ENCODE results near the gene ARFGEF2. TPM values are rescaled to one million over a fixed set of nuclear protein-coding genes. Genes with fewer than 3 reads are reported as not detected.

ARFGEF2 gene
- total and polyA plus RNA-seq, 2 of the 8 experiments (the other 6 are each of a cell fraction or from before 2014, with no cell fraction given): 8.1 to 21.8 TPM

DNA sequence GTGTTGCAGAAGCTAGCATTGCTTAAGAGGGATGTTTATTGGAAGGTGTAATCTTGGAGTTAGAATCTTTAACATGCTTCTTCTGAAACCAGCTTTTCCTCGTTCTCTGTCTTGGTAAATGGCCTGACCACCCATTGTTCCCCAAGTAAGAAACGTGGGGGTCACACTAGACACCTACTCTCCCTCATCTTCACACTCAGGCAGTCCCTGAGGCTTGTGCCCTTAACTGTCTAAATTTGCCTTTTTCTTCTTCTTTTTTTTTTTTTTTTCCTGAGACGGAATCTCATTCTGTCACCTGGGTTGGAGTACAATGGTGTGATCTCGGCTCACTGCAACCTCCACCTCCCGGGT is 16.2 kb upstream of the ARFGEF2 start:
- Histone ChIP-seq H3K4ac (replicated peaks; ENCODE audit: insufficient read length, low read depth, low read length) (no peak overlapping the region), H3K9me3 (ENCODE audit: insufficient read depth in 2 of 2, low read depth in 1 of 2, low read length in 1 of 2) (peaks cover 0 to 2% of the 10 kb centered on the region in 2 experiments; a peak in 1 of 4 replicates), H3K27ac (ENCODE audit: low read depth, low read length) (no peak overlapping the region), H3K79me1 (ENCODE audit: low read depth, low read length) (no peaks in the 10 kb centered on the region), H3K23ac (ENCODE audit: insufficient read length) (no peak overlapping the region), H4K8ac (ENCODE audit: extremely low read depth, insufficient read depth, low read length) (no peak overlapping the region), H3K4me3 (ENCODE audit: extremely low read depth in 1 of 4, insufficient read depth in 2 of 4, low read depth in 3 of 4, low read length in 4 of 4) (no peak overlapping the region), H4K91ac (replicated peaks; ENCODE audit: insufficient read length, low read length) (no peak overlapping the region), H2BK12ac (ENCODE audit: low read depth, low read length) (no peak overlapping the region), H2BK20ac (ENCODE audit: low read length) (no peak overlapping the region), H3K23me2 (ENCODE audit: low read depth, low read length) (no peaks in the 10 kb centered on the region), H3K56ac (replicated peaks; ENCODE audit: insufficient read length, low read depth, low read length) (no peak overlapping the region), H3K18ac (ENCODE audit: extremely low read depth, low read length) (no peak overlapping the region), H2BK5ac (ENCODE audit: low read depth, low read length) (no peak overlapping the region), H3K27me3 (replicated peaks in 1 of 4; ENCODE audit: control insufficient read depth in 3 of 4, extremely low read depth in 1 of 4, insufficient read depth in 3 of 4, low read length in 3 of 4) (no peaks in the 10 kb centered on the region; a peak in 2 of 7 replicates), H2AFZ (ENCODE audit: low read length) (no peak overlapping the region), H3K4me1 (replicated peaks in 1 of 4; ENCODE audit: control insufficient read depth in 3 of 4, insufficient read depth in 4 of 4, low read length in 3 of 4) (peaks cover 0 to 4% (median 3%) of the 10 kb centered on the region in 4 experiments; a peak in 3 of 7 replicates), H4K5ac (ENCODE audit: insufficient read length, low read depth, low read length) (no peak overlapping the region), H4K20me1 (replicated peaks in 1 of 2; ENCODE audit: control insufficient read depth in 1 of 2, insufficient read depth in 2 of 2, low read length in 2 of 2) (no peaks in the 10 kb centered on the region), H2BK120ac (replicated peaks; ENCODE audit: low read depth, low read length) (no peak overlapping the region), H3K4me2 (ENCODE audit: insufficient read depth in 1 of 2, low read depth in 2 of 2, low read length in 2 of 2) (no peak overlapping the region), H3K36me3 (ENCODE audit: control insufficient read depth in 2 of 4, insufficient read depth in 4 of 4, low read length in 3 of 4) (no peaks in the 10 kb centered on the region), H2BK15ac (ENCODE audit: low read length) (no peak overlapping the region), H3K9ac (replicated peaks in 1 of 4; ENCODE audit: extremely low read depth in 1 of 4, low read depth in 3 of 4, low read length in 3 of 4) (no peak overlapping the region), H3K79me2 (ENCODE audit: control insufficient read depth in 1 of 2, insufficient read depth in 2 of 2, low read length in 2 of 2) (no peaks in the 10 kb centered on the region), H2AK5ac (ENCODE audit: low read depth, low read length) (no peak overlapping the region), H3K14ac (ENCODE audit: insufficient read length) (no peak overlapping the region)
- 44% methylated on average over 2 of the region's 5 CpGs; no CpG with 5 or more reads in 1 of the 2 experiments for WGBS, 2 experiments (ENCODE audit: extremely low coverage in 1 of 2, insufficient coverage in 1 of 2, insufficient read length in 1 of 2, insufficient replicate concordance in 2 of 2, low coverage in 1 of 2, low lambda C conversion rate in 2 of 2, missing lambda C conversion rate in 1 of 2)
- ChIA-PET POLR2A (ENCODE audit: partially characterized antibody) (interaction anchor here (0.7 to 1.2 kb wide), 4 partner anchors 42 to 308 kb away, joined by 3 to 4 read pairs (median 4); no protein-coding TSS in a partner anchor), CTCF (ENCODE audit: partially characterized antibody) (interaction anchor here (0.6 to 10.2 kb wide), 32 partner anchors 11 to 1043 kb away, joined by 3 to 163 read pairs (median 4); no protein-coding TSS in a partner anchor)
- FAIRE-seq (no peak), DNase-seq (ENCODE audit: low read depth in 1 of 2, low spot score in 2 of 2) (no peak)
- TF ChIP-seq SIRT6 (IDR thresholded peaks at IDR 0.05; ENCODE audit: low read length) (no peak), CTBP2 (IDR thresholded peaks at IDR 0.05; ENCODE audit: borderline replicate concordance, insufficient read depth, insufficient read length, low read length) (no peak), PHF8 (conservative IDR thresholded peaks at IDR 0.05; ENCODE audit: low read depth, low read length) (no peak), JUN (IDR thresholded peaks at IDR 0.05; ENCODE audit: low read depth, low read length) (no peak), GABPA (IDR thresholded peaks at IDR 0.05; ENCODE audit: borderline replicate concordance, insufficient read depth, low read length) (no peak), JUND (IDR thresholded peaks at IDR 0.05; ENCODE audit: low read length) (no peak), SAP30 (IDR thresholded peaks at IDR 0.05; ENCODE audit: insufficient read depth, insufficient replicate concordance, low read length) (no peak), ZNF274 (IDR thresholded peaks at IDR 0.05; ENCODE audit: borderline replicate concordance, extremely low read depth, low read length) (no peak), SUZ12 (IDR thresholded peaks at IDR 0.05; ENCODE audit: low read length) (no peak), SIN3A (conservative IDR thresholded peaks at IDR 0.05 in 1 of 2, IDR thresholded peaks at IDR 0.05 in 1 of 2; ENCODE audit: low read depth in 1 of 2, low read length in 2 of 2) (no peak), TEAD4 (IDR thresholded peaks at IDR 0.05; ENCODE audit: low read depth, low read length) (no peak)
- TF ChIP-seq, protein P1, sequence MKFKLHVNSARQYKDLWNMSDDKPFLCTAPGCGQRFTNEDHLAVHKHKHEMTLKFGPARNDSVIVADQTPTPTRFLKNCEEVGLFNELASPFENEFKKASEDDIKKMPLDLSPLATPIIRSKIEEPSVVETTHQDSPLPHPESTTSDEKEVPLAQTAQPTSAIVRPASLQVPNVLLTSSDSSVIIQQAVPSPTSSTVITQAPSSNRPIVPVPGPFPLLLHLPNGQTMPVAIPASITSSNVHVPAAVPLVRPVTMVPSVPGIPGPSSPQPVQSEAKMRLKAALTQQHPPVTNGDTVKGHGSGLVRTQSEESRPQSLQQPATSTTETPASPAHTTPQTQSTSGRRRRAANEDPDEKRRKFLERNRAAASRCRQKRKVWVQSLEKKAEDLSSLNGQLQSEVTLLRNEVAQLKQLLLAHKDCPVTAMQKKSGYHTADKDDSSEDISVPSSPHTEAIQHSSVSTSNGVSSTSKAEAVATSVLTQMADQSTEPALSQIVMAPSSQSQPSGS (IDR thresholded peaks at IDR 0.05; ENCODE audit: low read length): no peak

All from H1 (cell line).